Hepatocyte (in vitro differentiated cells): ENCODE measurements around the gene C3orf22. TPM values are rescaled to one million over a fixed set of nuclear protein-coding genes. Genes with fewer than 3 reads are reported as not detected.
A peak's percentile ranks its signal among the peaks of the same experiment; 100 is the strongest.

ENCODE experiments used
- DNase-seq: peaks from one replicate; pipeline ENCODE4 v3.0.0-alpha.2; 2016; ENCODE audit warnings: low spot score
- H2AFZ ChIP-seq: fragments of 200-600 bp; sonication (generic); 2 replicates; pipeline ENCODE4 v1.6.0; 2016; ENCODE audit warnings: antibody characterized with exemption, mild to moderate bottlenecking
- H3K27ac ChIP-seq: fragments of 200-600 bp; sonication (generic); 2 replicates; pipeline ENCODE4 v1.5.1; 2016; ENCODE audit warnings: mild to moderate bottlenecking
- H3K27me3 ChIP-seq: fragments of 200-600 bp; sonication (generic); 2 replicates; pipeline ENCODE4 v1.6.1; 2016
- H3K36me3 ChIP-seq: fragments of 200-600 bp; sonication (generic); replicated peaks from 2 replicates; pipeline ENCODE4 v1.5.1; 2016; ENCODE audit warnings: low read depth; ENCODE audit not compliant: insufficient read depth
- H3K4me1 ChIP-seq: fragments of 200-600 bp; sonication (generic); 2 replicates; pipeline ENCODE4 v1.5.1; 2016; ENCODE audit warnings: mild to moderate bottlenecking, moderate library complexity; ENCODE audit not compliant: insufficient read depth
- H3K4me2 ChIP-seq: fragments of 200-600 bp; sonication (generic); 2 replicates; pipeline ENCODE4 v1.6.0; 2016
- H3K4me3 ChIP-seq: fragments of 200-600 bp; sonication (generic); 2 replicates; pipeline ENCODE4 v1.5.1; 2016; ENCODE audit warnings: mild to moderate bottlenecking
- H3K79me2 ChIP-seq: fragments of 200-600 bp; sonication (generic); 2 replicates; pipeline ENCODE4 v1.6.0; 2017; ENCODE audit warnings: mild to moderate bottlenecking
- H3K9me2 ChIP-seq: fragments of 200-600 bp; sonication (generic); replicated peaks from 2 replicates; pipeline ENCODE4 v1.6.0; 2017; ENCODE audit warnings: mild to moderate bottlenecking; ENCODE audit not compliant: insufficient read depth
- H3K9me3 ChIP-seq: fragments of 200-600 bp; sonication (generic); 2 replicates; pipeline ENCODE4 v1.5.1; 2016; ENCODE audit warnings: low read depth, mild to moderate bottlenecking
- H4K20me1 ChIP-seq: fragments of 200-600 bp; sonication (generic); 2 replicates; pipeline ENCODE4 v1.6.0; 2016; ENCODE audit warnings: mild to moderate bottlenecking; ENCODE audit not compliant: insufficient read depth, poor library complexity, severe bottlenecking
- EZH2 ChIP-seq: fragments of 200-600 bp; sonication (generic); IDR thresholded peaks from 2 replicates; pipeline ENCODE4 v1.6.1; 2016; ENCODE audit warnings: antibody characterized with exemption, mild to moderate bottlenecking, borderline replicate concordance
- EZH2phosphoT487 ChIP-seq: fragments of 200-600 bp; sonication (generic); IDR thresholded peaks from one replicate; pipeline ENCODE4 v1.6.1; 2018; ENCODE audit warnings: antibody characterized with exemption, mild to moderate bottlenecking, low read depth, moderate library complexity; ENCODE audit not compliant: unreplicated experiment, severe bottlenecking
- WGBS: methylation state at CpG from one replicate; pipeline ENCODE4 v1.1.6; 2016; ENCODE audit warnings: low lambda C conversion rate; ENCODE audit errors: missing lambda C conversion rate; 5-methylcytosine and 5-hydroxymethylcytosine counted together
- polyA plus RNA-seq: library from polyadenylated mRNA; unstranded; fragments of >200 nt; fragmentation: Nextera tagmentation; extraction: Ambion mirVana; gene quantifications from 2 replicates; pipeline ENCODE4 v1.2.1, GENCODE V29; 2016
- total RNA-seq: library from RNA; depleted of rRNA; stranded (reverse); fragments of >200 nt; gene quantifications from 2 replicates; pipeline ENCODE4 v1.2.3, GENCODE V29; 2014
- TF ChIP-seq, protein P1 (sequence below): fragments of 200-600 bp; sonication (generic); IDR thresholded peaks from 2 replicates; pipeline ENCODE4 v1.5.1; 2016; ENCODE audit warnings: antibody characterized with exemption, mild to moderate bottlenecking; ENCODE audit not compliant: poor library complexity

C3orf22 gene
- total and polyA plus RNA-seq, 2 experiments from 2014 or later = not detected

DNA sequence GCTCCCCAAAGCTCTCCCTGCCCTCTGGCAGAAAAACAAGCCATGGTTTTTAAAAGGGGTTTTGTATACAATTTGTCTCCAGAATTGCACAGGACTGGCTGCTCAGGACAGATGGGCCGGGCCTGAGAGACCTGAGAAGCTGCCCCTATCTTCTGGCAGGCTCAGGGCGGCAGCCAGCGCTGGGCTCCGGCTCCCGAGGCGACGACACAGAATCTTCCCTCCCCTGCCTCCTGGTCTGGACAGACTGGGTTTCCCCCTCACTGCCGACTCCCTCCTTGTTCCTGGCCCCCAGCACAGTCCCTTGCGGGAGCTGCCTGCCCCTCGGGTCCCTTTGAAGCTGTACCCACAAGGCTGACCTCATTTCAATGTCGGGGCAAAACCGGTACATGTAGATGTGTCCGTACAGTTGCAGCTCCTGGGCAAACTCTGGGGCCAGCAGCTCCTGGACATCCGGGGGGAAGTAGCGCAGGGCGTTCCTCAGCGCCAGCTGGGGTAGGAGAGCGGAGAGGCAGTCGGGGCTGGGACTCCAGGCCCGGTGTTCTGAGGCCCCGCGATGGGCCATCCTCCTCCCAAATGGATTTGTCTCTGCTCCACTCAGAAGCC, 48.3 kb downstream of the C3orf22 start:
- 80% methylated on average over 22 of the region's 22 CpGs for WGBS
- Histone ChIP-seq H3K4me1 (no peaks in the 10 kb centered on the region), H2AFZ (no peak overlapping the region), H3K27me3 (no peaks in the 10 kb centered on the region), H3K9me2 (no peaks in the 10 kb centered on the region), H3K27ac (peak overlapping the region; percentile 9), H3K79me2 (no peaks in the 10 kb centered on the region), H3K4me3 (no peak overlapping the region), H4K20me1 (no peaks in the 10 kb centered on the region), H3K36me3 (no peaks in the 10 kb centered on the region), H3K9me3 (no peaks in the 10 kb centered on the region), H3K4me2 (no peak overlapping the region)
- TF ChIP-seq EZH2phosphoT487 = no peak
- DNase-seq = no peak

- Histone ChIP-seq H3K9me3 (no peaks in the 10 kb centered on the region), H3K27ac (peak overlapping the region; percentile 9), H3K79me2 (no peaks in the 10 kb centered on the region), H3K9me2 (no peaks in the 10 kb centered on the region), H4K20me1 (no peaks in the 10 kb centered on the region), H3K27me3 (no peaks in the 10 kb centered on the region), H3K4me1 (no peaks in the 10 kb centered on the region), H2AFZ (no peak overlapping the region), H3K4me2 (no peak overlapping the region), H3K4me3 (no peak overlapping the region), H3K36me3 (no peaks in the 10 kb centered on the region)
- TF ChIP-seq EZH2 (no peak), EZH2phosphoT487 (no peak)
- TF ChIP-seq, protein P1, sequence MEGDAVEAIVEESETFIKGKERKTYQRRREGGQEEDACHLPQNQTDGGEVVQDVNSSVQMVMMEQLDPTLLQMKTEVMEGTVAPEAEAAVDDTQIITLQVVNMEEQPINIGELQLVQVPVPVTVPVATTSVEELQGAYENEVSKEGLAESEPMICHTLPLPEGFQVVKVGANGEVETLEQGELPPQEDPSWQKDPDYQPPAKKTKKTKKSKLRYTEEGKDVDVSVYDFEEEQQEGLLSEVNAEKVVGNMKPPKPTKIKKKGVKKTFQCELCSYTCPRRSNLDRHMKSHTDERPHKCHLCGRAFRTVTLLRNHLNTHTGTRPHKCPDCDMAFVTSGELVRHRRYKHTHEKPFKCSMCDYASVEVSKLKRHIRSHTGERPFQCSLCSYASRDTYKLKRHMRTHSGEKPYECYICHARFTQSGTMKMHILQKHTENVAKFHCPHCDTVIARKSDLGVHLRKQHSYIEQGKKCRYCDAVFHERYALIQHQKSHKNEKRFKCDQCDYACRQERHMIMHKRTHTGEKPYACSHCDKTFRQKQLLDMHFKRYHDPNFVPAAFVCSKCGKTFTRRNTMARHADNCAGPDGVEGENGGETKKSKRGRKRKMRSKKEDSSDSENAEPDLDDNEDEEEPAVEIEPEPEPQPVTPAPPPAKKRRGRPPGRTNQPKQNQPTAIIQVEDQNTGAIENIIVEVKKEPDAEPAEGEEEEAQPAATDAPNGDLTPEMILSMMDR = no peak
- no peak for DNase-seq
- WGBS = 79% methylated on average over 18 of the region's 18 CpGs
These were observed 49.0 kb downstream of the C3orf22 start for GRCh38 chr3:126509597-126510307.

DNA sequence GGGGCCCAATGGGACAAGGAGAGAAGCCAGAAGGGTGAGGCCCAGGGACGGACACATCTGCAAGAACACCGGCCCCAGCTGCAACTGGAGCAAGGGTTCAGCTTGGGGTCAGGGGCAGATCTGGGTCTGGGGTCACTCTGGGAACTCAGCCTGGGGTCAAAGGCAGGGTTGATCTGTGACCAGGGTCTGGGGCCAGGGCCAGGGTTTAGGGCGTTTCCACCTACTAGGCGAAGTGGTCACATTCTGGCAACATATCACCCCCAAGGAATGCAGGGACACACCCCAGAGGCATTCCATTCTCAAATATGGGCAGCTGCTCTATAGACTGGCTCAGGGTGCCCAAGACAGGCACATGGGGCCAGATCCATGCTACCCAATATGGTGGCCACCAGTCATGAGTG, 50.2 kb downstream of the C3orf22 start:
- 87% methylated on average over 4 of the region's 4 CpGs for WGBS
- TF ChIP-seq, protein P1 = no peak
- TF ChIP-seq EZH2 (no peak), EZH2phosphoT487 (no peak)
- Histone ChIP-seq H3K4me3 (no peak overlapping the region), H3K79me2 (no peaks in the 10 kb centered on the region), H4K20me1 (no peaks in the 10 kb centered on the region), H3K4me1 (no peaks in the 10 kb centered on the region), H3K4me2 (no peak overlapping the region), H3K27ac (no peak overlapping the region), H2AFZ (no peak overlapping the region), H3K9me2 (no peaks in the 10 kb centered on the region), H3K36me3 (no peaks in the 10 kb centered on the region), H3K27me3 (no peaks in the 10 kb centered on the region), H3K9me3 (no peaks in the 10 kb centered on the region)
- no peak for DNase-seq

- H3K27ac ChIP-seq = no peak overlapping the region
- no peaks in the 10 kb centered on the region for H3K36me3 ChIP-seq
- no peak overlapping the region for H3K4me3 ChIP-seq
- no peaks in the 10 kb centered on the region for H3K9me2 ChIP-seq
- H2AFZ ChIP-seq = no peak overlapping the region
- H3K4me2 ChIP-seq = no peak overlapping the region
- TF ChIP-seq, protein P1 = no peak
- TF ChIP-seq EZH2phosphoT487 (no peak), EZH2 (no peak)
- no peaks in the 10 kb centered on the region for H3K4me1 ChIP-seq
- 90% methylated on average over 9 of the region's 9 CpGs for WGBS
- no peaks in the 10 kb centered on the region for H3K9me3 ChIP-seq
- H3K27me3 ChIP-seq = no peaks in the 10 kb centered on the region
- H4K20me1 ChIP-seq = no peaks in the 10 kb centered on the region
- DNase-seq = no peak
- no peaks in the 10 kb centered on the region for H3K79me2 ChIP-seq
These were observed 50.8 kb downstream of the C3orf22 start for GRCh38 chr3:126507886-126508285.
